Keratinocyte (primary cell): Measurements from ENCODE around the gene COPA.

ENCODE experiments used
- EZH2 ChIP-seq: IDR thresholded peaks from one replicate; pipeline ENCODE4 v1.6.1; 2012; ENCODE audit warnings: inconsistent platforms, mild to moderate bottlenecking, low read length, moderate library complexity
- TF ChIP-seq, protein P1 (sequence below), 3 experiments: IDR thresholded peaks in 1 of 3; conservative IDR thresholded peaks in 1 of 3; optimal IDR thresholded peaks in 1 of 3; 2 replicates in 2 of 3; 3 replicates in 1 of 3; pipeline versions ENCODE3 to v1.5.1; 2011; ENCODE audit warnings: low read length in 3 of 3, mild to moderate bottlenecking in 3 of 3, moderate library complexity in 2 of 3, control low read depth in 1 of 3, inconsistent platforms in 1 of 3; ENCODE audit not compliant: insufficient read depth in 2 of 3; ENCODE audit errors: extremely low read depth in 1 of 3

DNA sequence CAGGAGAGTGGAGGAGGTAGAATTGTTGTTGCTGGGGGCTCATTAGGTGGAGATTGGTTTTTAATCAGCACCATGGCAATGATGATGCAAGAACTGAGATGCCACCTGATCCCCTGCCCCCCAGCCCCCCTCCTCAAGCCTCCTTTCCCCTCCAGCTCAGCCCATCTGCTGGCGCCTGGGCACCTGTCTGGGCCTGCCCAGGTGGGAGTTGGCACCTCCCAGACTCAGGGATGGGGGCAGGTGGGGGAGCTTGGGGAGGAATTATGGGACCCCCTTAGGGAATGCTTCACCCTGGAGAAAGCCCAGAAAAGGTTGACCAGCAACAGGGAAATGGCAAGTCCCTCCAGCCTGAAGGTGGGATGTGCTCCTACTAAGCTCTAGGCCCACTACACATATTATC, 22.3 kb upstream of the COPA start:
- TF ChIP-seq, protein P1, sequence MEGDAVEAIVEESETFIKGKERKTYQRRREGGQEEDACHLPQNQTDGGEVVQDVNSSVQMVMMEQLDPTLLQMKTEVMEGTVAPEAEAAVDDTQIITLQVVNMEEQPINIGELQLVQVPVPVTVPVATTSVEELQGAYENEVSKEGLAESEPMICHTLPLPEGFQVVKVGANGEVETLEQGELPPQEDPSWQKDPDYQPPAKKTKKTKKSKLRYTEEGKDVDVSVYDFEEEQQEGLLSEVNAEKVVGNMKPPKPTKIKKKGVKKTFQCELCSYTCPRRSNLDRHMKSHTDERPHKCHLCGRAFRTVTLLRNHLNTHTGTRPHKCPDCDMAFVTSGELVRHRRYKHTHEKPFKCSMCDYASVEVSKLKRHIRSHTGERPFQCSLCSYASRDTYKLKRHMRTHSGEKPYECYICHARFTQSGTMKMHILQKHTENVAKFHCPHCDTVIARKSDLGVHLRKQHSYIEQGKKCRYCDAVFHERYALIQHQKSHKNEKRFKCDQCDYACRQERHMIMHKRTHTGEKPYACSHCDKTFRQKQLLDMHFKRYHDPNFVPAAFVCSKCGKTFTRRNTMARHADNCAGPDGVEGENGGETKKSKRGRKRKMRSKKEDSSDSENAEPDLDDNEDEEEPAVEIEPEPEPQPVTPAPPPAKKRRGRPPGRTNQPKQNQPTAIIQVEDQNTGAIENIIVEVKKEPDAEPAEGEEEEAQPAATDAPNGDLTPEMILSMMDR (optimal IDR thresholded peaks at IDR 0.05 in 1 of 3, IDR thresholded peaks at IDR 0.05 in 1 of 3, conservative IDR thresholded peaks at IDR 0.05 in 1 of 3; ENCODE audit: extremely low read depth in 1 of 3, insufficient read depth in 2 of 3, low read length in 3 of 3) = no peak
- no peak for TF ChIP-seq EZH2
